Uterus (tissue), 2 donors: ENCODE data around the gene FARP2.

ENCODE experiments used
- CTCF ChIP-seq, 4 experiments: fragments of 200-600 bp in 2 of 4; fragments of 450-650 bp in 2 of 4; sonication (generic) in 2 of 4; IDR thresholded peaks; one replicate each; pipeline ENCODE4 v1.5.1; 2016 to 2019; ENCODE audit warnings: antibody characterized with exemption in 4 of 4, mild to moderate bottlenecking in 2 of 4, moderate library complexity in 1 of 4
- POLR2A ChIP-seq, 2 donors: fragments of 450-650 bp; IDR thresholded peaks; one replicate each; pipeline ENCODE4 v1.6.1; 2016; ENCODE audit warnings: antibody characterized with exemption in 2 of 2, mild to moderate bottlenecking in 1 of 2, moderate library complexity in 1 of 2

DNA sequence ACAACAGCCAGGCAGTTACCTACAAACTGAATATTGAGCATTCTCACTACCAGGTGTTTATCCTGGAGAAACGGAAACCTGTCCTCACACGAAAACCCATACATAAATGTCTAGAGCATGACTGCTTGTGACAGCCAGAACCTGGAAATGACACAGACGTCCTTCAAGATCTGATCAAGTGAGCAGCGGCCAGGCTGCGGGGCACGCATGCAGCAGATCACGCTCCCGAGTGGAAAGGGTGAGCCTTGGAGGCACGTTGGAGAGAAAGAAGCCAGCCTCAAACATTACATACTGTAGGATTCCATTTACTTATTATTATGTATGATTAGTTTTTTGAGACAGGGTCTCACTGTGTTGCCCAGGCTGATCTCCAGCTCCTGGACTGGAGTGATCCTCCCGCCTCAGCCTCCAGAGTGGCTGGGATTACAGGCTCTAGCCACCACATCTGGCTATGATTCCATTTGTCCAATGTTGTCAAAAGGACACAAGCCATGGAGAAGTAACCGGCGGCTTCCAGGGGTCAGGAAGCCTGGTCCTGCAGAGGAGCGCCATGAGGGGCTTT, 175.2 kb downstream of the FARP2 start:
- TF ChIP-seq POLR2A (IDR thresholded peaks at IDR 0.05) (no peak), CTCF (IDR thresholded peaks at IDR 0.05) (no peak)
